ENCODE data around the gene CRB2. TPM values are rescaled to one million over a fixed set of nuclear protein-coding genes. Genes with fewer than 3 reads are reported as not detected.

The CRB2 gene
- total RNA-seq, 1 experiment from 2014 or later: 0.07 TPM

DNA sequence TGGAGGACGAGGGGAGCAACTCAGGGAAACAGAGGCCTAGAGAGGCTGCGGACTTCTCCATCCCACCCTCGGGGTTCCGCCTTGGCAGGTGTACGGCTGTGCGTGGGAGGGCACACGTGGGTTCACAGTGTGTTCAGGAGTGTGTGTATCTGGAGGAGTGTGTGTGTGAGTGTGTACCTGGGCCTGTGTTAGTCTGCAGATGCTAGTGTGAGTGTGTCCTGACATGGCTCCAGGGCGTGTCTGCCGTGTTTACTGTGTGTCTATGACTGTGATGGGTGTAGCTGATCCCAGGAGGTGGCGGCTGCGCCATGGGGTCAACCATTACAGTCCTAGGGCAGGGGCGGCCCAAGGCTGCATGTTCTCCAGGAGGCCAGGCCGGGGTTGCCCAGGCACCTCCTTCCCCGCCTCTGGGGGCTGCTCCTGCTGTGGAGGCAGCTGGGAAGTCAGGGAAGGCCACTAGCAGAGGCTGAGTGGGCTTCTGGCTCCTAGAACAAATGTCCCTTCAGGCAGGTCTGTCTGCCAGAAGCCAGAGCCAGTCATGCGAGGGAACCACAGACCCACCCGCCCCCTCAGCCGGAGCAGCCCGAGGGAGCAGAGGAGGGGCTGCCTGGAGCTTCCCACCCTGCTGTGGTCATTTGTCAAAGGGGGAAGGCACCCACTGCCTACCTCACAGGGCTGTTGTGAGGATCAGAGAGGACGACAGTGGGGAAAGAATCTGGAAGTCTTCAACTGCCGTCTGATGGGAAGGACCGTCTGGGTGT, 21.4 kb downstream of the CRB2 start:
- H3K4me3 ChIP-seq (replicated peaks in 1 of 2; ENCODE audit: low read depth in 1 of 2, low read length in 2 of 2): no peak overlapping the region
- BruUV-seq (replicated peaks): no TSS peak
- no peak overlapping the region for H2AFZ ChIP-seq (ENCODE audit: low read depth, low read length, poor library complexity, severe bottlenecking)
- no peak overlapping the region for H3K4me2 ChIP-seq (ENCODE audit: low read length)
- no peaks in the 10 kb centered on the region for H3K9me2 ChIP-seq (ENCODE audit: insufficient read depth)
- intact Hi-C loops (cut with micrococcal nuclease): no loop called here
- no peak for DNase-seq (ENCODE audit: low read depth, low spot score)
- ChIA-PET RAD21 (ENCODE audit: low non-redundant PET in 1 of 2, low total read pairs in 2 of 2, uncharacterized antibody in 2 of 2, unreplicated experiment in 2 of 2) (no interaction called here), CTCF (no interaction called here), POLR2A (no interaction called here)
- no peak for ATAC-seq
- TF ChIP-seq FOSL1 (IDR thresholded peaks at IDR 0.05; ENCODE audit: low read depth) (no peak), ZFX (IDR thresholded peaks at IDR 0.05) (no peak), ZNF274 (IDR thresholded peaks at IDR 0.05; ENCODE audit: low read depth, low read length) (no peak), SIN3A (IDR thresholded peaks at IDR 0.05; ENCODE audit: low read depth) (no peak), CBX3 (IDR thresholded peaks at IDR 0.05; ENCODE audit: low read depth) (no peak), CTCF (IDR thresholded peaks at IDR 0.05 in 2 of 3, conservative IDR thresholded peaks at IDR 0.05 in 1 of 3; ENCODE audit: borderline replicate concordance in 1 of 3, insufficient read depth in 1 of 3, low read depth in 2 of 3, low read length in 2 of 3) (no peak), SRF (IDR thresholded peaks at IDR 0.05; ENCODE audit: low read depth) (no peak), MAX (IDR thresholded peaks at IDR 0.05) (no peak), EGR1 (IDR thresholded peaks at IDR 0.05; ENCODE audit: low read depth) (no peak), TCF7L2 (IDR thresholded peaks at IDR 0.05; ENCODE audit: borderline replicate concordance, extremely low read depth, insufficient read depth, insufficient read length) (no peak), RAD21 (IDR thresholded peaks at IDR 0.05; ENCODE audit: low read depth) (no peak), ELF1 (IDR thresholded peaks at IDR 0.05; ENCODE audit: borderline replicate concordance, low read depth) (no peak), SP1 (IDR thresholded peaks at IDR 0.05; ENCODE audit: low read depth) (no peak), POLR2AphosphoS5 (IDR thresholded peaks at IDR 0.05; ENCODE audit: low read depth, low read length) (no peak)
- TF ChIP-seq, protein P1, sequence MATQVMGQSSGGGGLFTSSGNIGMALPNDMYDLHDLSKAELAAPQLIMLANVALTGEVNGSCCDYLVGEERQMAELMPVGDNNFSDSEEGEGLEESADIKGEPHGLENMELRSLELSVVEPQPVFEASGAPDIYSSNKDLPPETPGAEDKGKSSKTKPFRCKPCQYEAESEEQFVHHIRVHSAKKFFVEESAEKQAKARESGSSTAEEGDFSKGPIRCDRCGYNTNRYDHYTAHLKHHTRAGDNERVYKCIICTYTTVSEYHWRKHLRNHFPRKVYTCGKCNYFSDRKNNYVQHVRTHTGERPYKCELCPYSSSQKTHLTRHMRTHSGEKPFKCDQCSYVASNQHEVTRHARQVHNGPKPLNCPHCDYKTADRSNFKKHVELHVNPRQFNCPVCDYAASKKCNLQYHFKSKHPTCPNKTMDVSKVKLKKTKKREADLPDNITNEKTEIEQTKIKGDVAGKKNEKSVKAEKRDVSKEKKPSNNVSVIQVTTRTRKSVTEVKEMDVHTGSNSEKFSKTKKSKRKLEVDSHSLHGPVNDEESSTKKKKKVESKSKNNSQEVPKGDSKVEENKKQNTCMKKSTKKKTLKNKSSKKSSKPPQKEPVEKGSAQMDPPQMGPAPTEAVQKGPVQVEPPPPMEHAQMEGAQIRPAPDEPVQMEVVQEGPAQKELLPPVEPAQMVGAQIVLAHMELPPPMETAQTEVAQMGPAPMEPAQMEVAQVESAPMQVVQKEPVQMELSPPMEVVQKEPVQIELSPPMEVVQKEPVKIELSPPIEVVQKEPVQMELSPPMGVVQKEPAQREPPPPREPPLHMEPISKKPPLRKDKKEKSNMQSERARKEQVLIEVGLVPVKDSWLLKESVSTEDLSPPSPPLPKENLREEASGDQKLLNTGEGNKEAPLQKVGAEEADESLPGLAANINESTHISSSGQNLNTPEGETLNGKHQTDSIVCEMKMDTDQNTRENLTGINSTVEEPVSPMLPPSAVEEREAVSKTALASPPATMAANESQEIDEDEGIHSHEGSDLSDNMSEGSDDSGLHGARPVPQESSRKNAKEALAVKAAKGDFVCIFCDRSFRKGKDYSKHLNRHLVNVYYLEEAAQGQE (IDR thresholded peaks at IDR 0.05; ENCODE audit: low read depth): no peak
- H3K27ac ChIP-seq (ENCODE audit: low read depth, low read length): no peak overlapping the region
- H4K20me1 ChIP-seq (ENCODE audit: insufficient read depth): no peaks in the 10 kb centered on the region
- H3K36me3 ChIP-seq (ENCODE audit: control insufficient read depth in 1 of 2, insufficient read depth in 2 of 2, low read length in 2 of 2): no peaks in the 10 kb centered on the region
- H3K27me3 ChIP-seq (ENCODE audit: insufficient read depth, low read length): no peaks in the 10 kb centered on the region
- H3K9ac ChIP-seq (ENCODE audit: low read length): no peak overlapping the region
- no peaks in the 10 kb centered on the region for H3K79me2 ChIP-seq (ENCODE audit: insufficient read depth, low read length)
- H3K9me3 ChIP-seq (ENCODE audit: control insufficient read depth in 1 of 2, insufficient read depth in 1 of 2, low read depth in 1 of 2, low read length in 2 of 2): no peaks in the 10 kb centered on the region
- H3K4me1 ChIP-seq (ENCODE audit: control insufficient read depth in 1 of 2, insufficient read depth in 2 of 2, low read length in 2 of 2): peaks cover 15 to 16% of the 10 kb centered on the region in 2 experiments
